H1 (cell line): ENCODE results near the gene STIM1. TPM values are rescaled to one million over a fixed set of nuclear protein-coding genes. Genes with fewer than 3 reads are reported as not detected.

Source experiments
- CTCF ChIA-PET: fragments of 300-600 bp; sonication (Branson Sonifier 250); formaldehyde crosslinking; loops from one replicate; lab custom pipeline; 2021; ENCODE audit not compliant: partially characterized antibody; lab: Charles Lee
- POLR2A ChIA-PET: fragments of 300-600 bp; sonication (Branson Sonifier 250); formaldehyde crosslinking; loops from one replicate; lab custom pipeline; 2021; ENCODE audit warnings: inconsistent platforms; ENCODE audit not compliant: partially characterized antibody; lab: Charles Lee
- DNase-seq, 2 experiments: peaks; one replicate each; pipeline versions ENCODE4 v3.0.0 to v3.0.0-alpha.2; 2010 to 2022; ENCODE audit warnings: low spot score in 2 of 2, low read depth in 1 of 2, mixed read lengths in 1 of 2
- FAIRE-seq: peaks from 2 replicates; lab custom pipeline; 2011; peaks lifted over from hg19 to GRCh38; lab: Jason Lieb, UNC
- H2AFZ ChIP-seq: 2 replicates; pipeline ENCODE4 v1.8.1; 2012; ENCODE audit warnings: low read length, inconsistent platforms
- H2AK5ac ChIP-seq: 2 replicates; pipeline ENCODE4 v1.6.1; 2013; ENCODE audit warnings: low read depth, low read length
- H2BK120ac ChIP-seq: replicated peaks from 2 replicates; pipeline ENCODE3; 2013; ENCODE audit warnings: low read depth, low read length, inconsistent platforms
- H2BK12ac ChIP-seq: 2 replicates; pipeline ENCODE4 v1.6.1; 2013; ENCODE audit warnings: low read depth, low read length
- H2BK15ac ChIP-seq: 2 replicates; pipeline ENCODE4 v1.6.1; 2013; ENCODE audit warnings: low read length
- H2BK20ac ChIP-seq: 2 replicates; pipeline ENCODE4 v1.6.1; 2013; ENCODE audit warnings: low read length
- H2BK5ac ChIP-seq: 2 replicates; pipeline ENCODE4 v1.6.1; 2013; ENCODE audit warnings: low read depth, low read length
- H3K14ac ChIP-seq: 2 replicates; pipeline ENCODE4 v1.6.1; 2013; ENCODE audit warnings: inconsistent platforms; ENCODE audit not compliant: insufficient read length
- H3K18ac ChIP-seq: 2 replicates; pipeline ENCODE4 v1.6.1; 2013; ENCODE audit warnings: low read length; ENCODE audit errors: extremely low read depth
- H3K23ac ChIP-seq: 2 replicates; pipeline ENCODE4 v1.6.1; 2013; ENCODE audit warnings: inconsistent platforms; ENCODE audit not compliant: insufficient read length
- H3K23me2 ChIP-seq: 2 replicates; pipeline ENCODE4 v1.6.1; 2013; ENCODE audit warnings: low read depth, low read length
- H3K27ac ChIP-seq: 2 replicates; pipeline ENCODE4 v1.6.1; 2011; ENCODE audit warnings: low read depth, low read length, inconsistent platforms
- H3K27me3 ChIP-seq, 4 experiments: replicated peaks in 1 of 4; 1 replicate in 1 of 4; 2 replicates in 3 of 4; pipeline versions ENCODE4 v1.6.1 to v1.8.1; 2011 to 2013; ENCODE audit warnings: low read length in 3 of 4, mild to moderate bottlenecking in 3 of 4, inconsistent platforms in 2 of 4, mixed read lengths in 2 of 4, moderate library complexity in 1 of 4; ENCODE audit not compliant: control insufficient read depth in 3 of 4, insufficient read depth in 3 of 4; ENCODE audit errors: extremely low read depth in 1 of 4
- H3K36me3 ChIP-seq, 4 experiments: 2 replicates each; pipeline versions ENCODE4 v1.6.1 to v1.8.1; 2011 to 2013; ENCODE audit warnings: mild to moderate bottlenecking in 4 of 4, low read length in 3 of 4, moderate library complexity in 2 of 4, control low read depth in 1 of 4, inconsistent platforms in 1 of 4; ENCODE audit not compliant: insufficient read depth in 4 of 4, control insufficient read depth in 2 of 4
- H3K4ac ChIP-seq: replicated peaks from 2 replicates; pipeline ENCODE3; 2013; ENCODE audit warnings: low read length, low read depth, mixed read lengths, inconsistent platforms; ENCODE audit not compliant: insufficient read length
- H3K4me1 ChIP-seq, 4 experiments: replicated peaks in 1 of 4; 1 replicate in 1 of 4; 2 replicates in 3 of 4; pipeline versions ENCODE4 v1.6.1 to v1.8.1; 2011 to 2013; ENCODE audit warnings: low read length in 3 of 4, inconsistent platforms in 2 of 4, mixed read lengths in 1 of 4; ENCODE audit not compliant: insufficient read depth in 4 of 4, control insufficient read depth in 3 of 4
- H3K4me2 ChIP-seq, 2 experiments: 2 replicates each; pipeline versions ENCODE4 v1.6.1 to v1.8.1; 2011 to 2013; ENCODE audit warnings: low read depth in 2 of 2, low read length in 2 of 2, control low read depth in 1 of 2, inconsistent platforms in 1 of 2, mild to moderate bottlenecking in 1 of 2; ENCODE audit not compliant: insufficient read depth in 1 of 2
- H3K4me3 ChIP-seq, 4 experiments: fragments of 200-600, 300-600 bp in 1 of 4; sonication (generic), shearing (Covaris generic), sonication (Bioruptor Twin) in 1 of 4; 2 replicates each; pipeline versions ENCODE4 v1.5.1 to v1.8.1; 2011 to 2016; ENCODE audit warnings: low read length in 4 of 4, low read depth in 3 of 4, control low read depth in 2 of 4, inconsistent platforms in 2 of 4, mild to moderate bottlenecking in 2 of 4, mixed read lengths in 1 of 4, moderate library complexity in 1 of 4; ENCODE audit not compliant: insufficient read depth in 2 of 4; ENCODE audit errors: extremely low read depth in 1 of 4
- H3K56ac ChIP-seq: replicated peaks from 2 replicates; pipeline ENCODE3; 2013; ENCODE audit warnings: low read depth, mild to moderate bottlenecking, mixed read lengths, low read length, inconsistent platforms; ENCODE audit not compliant: insufficient read length
- H3K79me1 ChIP-seq: 2 replicates; pipeline ENCODE4 v1.6.1; 2013; ENCODE audit warnings: low read depth, low read length, control low read depth
- H3K79me2 ChIP-seq, 2 experiments: 2 replicates each; pipeline versions ENCODE4 v1.6.1 to v1.8.1; 2012 to 2013; ENCODE audit warnings: low read length in 2 of 2, mild to moderate bottlenecking in 2 of 2, inconsistent platforms in 1 of 2; ENCODE audit not compliant: insufficient read depth in 2 of 2, control insufficient read depth in 1 of 2
- H3K9ac ChIP-seq, 4 experiments: replicated peaks in 1 of 4; 1 replicate in 1 of 4; 2 replicates in 3 of 4; pipeline versions ENCODE4 v1.6.1 to v1.8.1; 2011 to 2013; ENCODE audit warnings: low read depth in 3 of 4, low read length in 3 of 4, control low read depth in 2 of 4, mild to moderate bottlenecking in 2 of 4, moderate library complexity in 2 of 4, inconsistent platforms in 1 of 4; ENCODE audit errors: extremely low read depth in 1 of 4
- H3K9me3 ChIP-seq, 2 experiments: 2 replicates each; pipeline versions ENCODE4 v1.6.1 to v1.8.1; 2012 to 2013; ENCODE audit warnings: mild to moderate bottlenecking in 2 of 2, moderate library complexity in 2 of 2, control low read depth in 1 of 2, inconsistent platforms in 1 of 2, low read depth in 1 of 2, low read length in 1 of 2, mixed read lengths in 1 of 2; ENCODE audit not compliant: insufficient read depth in 2 of 2
- H4K20me1 ChIP-seq, 2 experiments: replicated peaks in 1 of 2; 2 replicates each; pipeline versions ENCODE3 to v1.8.1; 2011 to 2013; ENCODE audit warnings: inconsistent platforms in 2 of 2, low read length in 2 of 2, mild to moderate bottlenecking in 1 of 2; ENCODE audit not compliant: insufficient read depth in 2 of 2, control insufficient read depth in 1 of 2
- H4K5ac ChIP-seq: 2 replicates; pipeline ENCODE4 v1.6.1; 2013; ENCODE audit warnings: low read length, low read depth, mixed read lengths, inconsistent platforms; ENCODE audit not compliant: insufficient read length
- H4K8ac ChIP-seq: 2 replicates; pipeline ENCODE4 v1.8.0; 2013; ENCODE audit warnings: mild to moderate bottlenecking, moderate library complexity, low read length, inconsistent platforms; ENCODE audit not compliant: insufficient read depth; ENCODE audit errors: extremely low read depth
- H4K91ac ChIP-seq: replicated peaks from 2 replicates; pipeline ENCODE3; 2013; ENCODE audit warnings: low read length, mixed read lengths, inconsistent platforms; ENCODE audit not compliant: insufficient read length
- CTBP2 ChIP-seq: IDR thresholded peaks from 2 replicates; pipeline ENCODE4 v1.7.0; 2011; ENCODE audit warnings: borderline replicate concordance, mild to moderate bottlenecking, moderate library complexity, mixed read lengths, low read length; ENCODE audit not compliant: insufficient read depth, insufficient read length
- KDM4A ChIP-seq: IDR thresholded peaks from one replicate; pipeline ENCODE4 v1.7.1; 2012; ENCODE audit warnings: low read depth, mild to moderate bottlenecking, moderate library complexity, low read length, inconsistent platforms; ENCODE audit not compliant: severe bottlenecking
- POLR2A ChIP-seq, 2 experiments: IDR thresholded peaks; 1 replicate in 1 of 2; 2 replicates in 1 of 2; pipeline ENCODE4 v1.6.1; 2011; ENCODE audit warnings: low read depth in 2 of 2, low read length in 2 of 2, mild to moderate bottlenecking in 2 of 2; ENCODE audit errors: control extremely low read depth in 1 of 2
- POLR2AphosphoS5 ChIP-seq: IDR thresholded peaks from 2 replicates; pipeline ENCODE4 v1.6.1; 2011; ENCODE audit warnings: low read depth, low read length
- RNF2 ChIP-seq: fragments of 200-900, 300-1000 bp; sonication (generic); IDR thresholded peaks from 2 replicates; pipeline ENCODE4 v1.7.1; 2016; ENCODE audit warnings: borderline replicate concordance, low read depth, mild to moderate bottlenecking, antibody characterized with exemption, low read length; ENCODE audit not compliant: poor library complexity, severe bottlenecking; ENCODE audit errors: missing control alignments
- SIRT6 ChIP-seq: IDR thresholded peaks from one replicate; pipeline ENCODE4 v1.7.1; 2012; ENCODE audit warnings: low read length, inconsistent platforms
- TBP ChIP-seq: IDR thresholded peaks from 2 replicates; pipeline ENCODE4 v1.6.1; 2011; ENCODE audit warnings: low read depth, low read length, improper control_type of control experiment
- TCF12 ChIP-seq: IDR thresholded peaks from 2 replicates; pipeline ENCODE4 v1.6.1; 2011; ENCODE audit warnings: low read depth, mild to moderate bottlenecking, low read length
- WGBS, 2 experiments: shearing (Covaris generic) in 1 of 2; methylation state at CpG; one replicate each; pipeline versions ENCODE4 v1.1.6 to v1.1.7; 2013 to 2015; ENCODE audit warnings: low lambda C conversion rate in 2 of 2, mixed read lengths in 2 of 2, inconsistent platforms in 1 of 2, low coverage in 1 of 2, missing lambda C conversion rate in 1 of 2; ENCODE audit not compliant: insufficient replicate concordance in 2 of 2, insufficient coverage in 1 of 2, insufficient read length in 1 of 2; ENCODE audit errors: extremely low coverage in 1 of 2, missing lambda C conversion rate in 1 of 2; 5-methylcytosine and 5-hydroxymethylcytosine counted together
- polyA plus RNA-seq, 7 experiments: library from polyadenylated mRNA; depleted of rRNA in 3 of 7; stranded (reverse) in 5 of 7; unstranded in 2 of 7; fragments of >200 nt in 5 of 7; fragments of 200-250 nt in 2 of 7; gene quantifications; 1 replicate in 5 of 7; 2 replicates in 1 of 7; 4 replicates in 1 of 7; pipeline versions ENCODE4 v1.2.1 to v1.2.3, GENCODE V29; 2011 to 2013; ENCODE audit warnings: missing spikeins in 2 of 7, mixed read lengths in 2 of 7
- total RNA-seq: library from RNA; stranded (reverse); fragmentation: NEBNext Ultra II Directional; extraction: Animal tissue kit (Norgen Biotek cat#: 25700); gene quantifications from 2 replicates; pipeline ENCODE4 v1.2.1, GENCODE V29; 2021
- TF ChIP-seq, protein P1 (sequence below): IDR thresholded peaks from 2 replicates; pipeline ENCODE4 v1.6.1; 2012; ENCODE audit warnings: inconsistent platforms
- TF ChIP-seq, protein P2 (sequence below), 3 experiments: IDR thresholded peaks; 1 replicate in 2 of 3; 2 replicates in 1 of 3; pipeline versions ENCODE4 v1.5.1 to v1.6.1; 2011; ENCODE audit warnings: low read length in 3 of 3, mild to moderate bottlenecking in 3 of 3, inconsistent platforms in 2 of 3, low read depth in 1 of 3, moderate library complexity in 1 of 3; ENCODE audit not compliant: insufficient read depth in 1 of 3; ENCODE audit errors: control extremely low read depth in 1 of 3

The STIM1 gene
- total and polyA plus RNA-seq, 2 of the 8 experiments (the other 6 are each of a cell fraction or from before 2014, with no cell fraction given) = 11.1 to 12.2 TPM

DNA sequence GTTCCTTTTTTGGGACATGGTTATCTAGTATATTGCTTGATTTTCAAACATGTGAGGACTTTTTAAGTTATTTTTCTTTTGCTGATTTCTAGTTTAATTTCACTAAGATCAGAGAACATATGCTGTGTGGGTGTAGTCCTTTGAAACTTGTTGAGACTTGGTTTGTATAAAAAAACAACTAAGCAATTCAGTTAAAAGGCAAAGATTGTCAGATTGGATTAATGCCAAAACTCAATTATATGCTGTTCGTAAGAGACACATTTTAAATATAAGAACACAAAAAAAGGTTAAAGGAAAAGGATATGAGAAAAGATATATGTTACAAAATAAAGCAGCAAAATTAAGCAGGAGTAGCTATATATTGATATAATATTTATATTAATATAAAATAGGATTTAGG is 221.3 kb downstream of the STIM1 start:
- no peak overlapping the region for H3K14ac ChIP-seq
- H3K4me2 ChIP-seq = no peak overlapping the region
- no peaks in the 10 kb centered on the region; a peak in 1 of 7 replicates for H3K27me3 ChIP-seq
- no peaks in the 10 kb centered on the region for H3K79me2 ChIP-seq
- DNase-seq = no peak
- H3K4ac ChIP-seq = no peak overlapping the region
- no peak overlapping the region for H3K9ac ChIP-seq
- no peaks in the 10 kb centered on the region for H3K9me3 ChIP-seq
- H3K27ac ChIP-seq = no peak overlapping the region
- no peak overlapping the region for H2AFZ ChIP-seq
- no peak overlapping the region for H2AK5ac ChIP-seq
- TF ChIP-seq KDM4A (no peak), POLR2AphosphoS5 (no peak), TBP (no peak), SIRT6 (no peak), POLR2A (IDR thresholded peaks at IDR 0.05; ENCODE audit: control extremely low read depth in 1 of 2, low read depth in 2 of 2, low read length in 2 of 2) (no peak), CTBP2 (no peak), RNF2 (no peak), TCF12 (no peak)
- TF ChIP-seq, protein P1, sequence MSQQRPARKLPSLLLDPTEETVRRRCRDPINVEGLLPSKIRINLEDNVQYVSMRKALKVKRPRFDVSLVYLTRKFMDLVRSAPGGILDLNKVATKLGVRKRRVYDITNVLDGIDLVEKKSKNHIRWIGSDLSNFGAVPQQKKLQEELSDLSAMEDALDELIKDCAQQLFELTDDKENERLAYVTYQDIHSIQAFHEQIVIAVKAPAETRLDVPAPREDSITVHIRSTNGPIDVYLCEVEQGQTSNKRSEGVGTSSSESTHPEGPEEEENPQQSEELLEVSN = no peak
- TF ChIP-seq, protein P2, sequence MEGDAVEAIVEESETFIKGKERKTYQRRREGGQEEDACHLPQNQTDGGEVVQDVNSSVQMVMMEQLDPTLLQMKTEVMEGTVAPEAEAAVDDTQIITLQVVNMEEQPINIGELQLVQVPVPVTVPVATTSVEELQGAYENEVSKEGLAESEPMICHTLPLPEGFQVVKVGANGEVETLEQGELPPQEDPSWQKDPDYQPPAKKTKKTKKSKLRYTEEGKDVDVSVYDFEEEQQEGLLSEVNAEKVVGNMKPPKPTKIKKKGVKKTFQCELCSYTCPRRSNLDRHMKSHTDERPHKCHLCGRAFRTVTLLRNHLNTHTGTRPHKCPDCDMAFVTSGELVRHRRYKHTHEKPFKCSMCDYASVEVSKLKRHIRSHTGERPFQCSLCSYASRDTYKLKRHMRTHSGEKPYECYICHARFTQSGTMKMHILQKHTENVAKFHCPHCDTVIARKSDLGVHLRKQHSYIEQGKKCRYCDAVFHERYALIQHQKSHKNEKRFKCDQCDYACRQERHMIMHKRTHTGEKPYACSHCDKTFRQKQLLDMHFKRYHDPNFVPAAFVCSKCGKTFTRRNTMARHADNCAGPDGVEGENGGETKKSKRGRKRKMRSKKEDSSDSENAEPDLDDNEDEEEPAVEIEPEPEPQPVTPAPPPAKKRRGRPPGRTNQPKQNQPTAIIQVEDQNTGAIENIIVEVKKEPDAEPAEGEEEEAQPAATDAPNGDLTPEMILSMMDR (IDR thresholded peaks at IDR 0.05; ENCODE audit: control extremely low read depth in 1 of 3, insufficient read depth in 1 of 3, low read depth in 1 of 3, low read length in 3 of 3) = no peak
- TF ChIP-seq, all 59 proteins: peak for 0
- Histone ChIP-seq H2BK15ac (no peak overlapping the region), H2BK120ac (no peak overlapping the region), H2BK20ac (no peak overlapping the region), H3K23me2 (no peaks in the 10 kb centered on the region), H3K23ac (no peak overlapping the region), H4K5ac (no peak overlapping the region), H3K18ac (no peak overlapping the region), H3K4me3 (no peak overlapping the region), H3K4me1 (no peaks in the 10 kb centered on the region), H3K56ac (no peak overlapping the region), H2BK12ac (no peak overlapping the region), H4K20me1 (no peaks in the 10 kb centered on the region), H3K79me1 (no peaks in the 10 kb centered on the region), H4K8ac (no peak overlapping the region), H4K91ac (no peak overlapping the region), H2BK5ac (no peak overlapping the region), H3K36me3 (no peaks in the 10 kb centered on the region)
- POLR2A ChIA-PET = no interaction called here
- no peak for FAIRE-seq
- CTCF ChIA-PET = no interaction called here
- WGBS, 2 experiments = 89% methylated on average over 1 of the region's 1 CpG; no CpG with 5 or more reads in 1 of the 2 experiments
